GM18499 (cell line): Measurements from ENCODE around the gene LRRC4B.
"Not testable (repeated sequence)": the region's sequence is repeated elsewhere in the genome, so short reads cannot be mapped to it uniquely, and the experiment has no call there.

Experiments
- ATAC-seq: cut with Tn5 transposase; IDR thresholded peaks from one replicate; pipeline ENCODE4 v1.9.1; 2021; ENCODE audit warnings: moderate number of reproducible peaks; ENCODE audit not compliant: insufficient read depth, unreplicated experiment

The LRRC4B gene, protein sequence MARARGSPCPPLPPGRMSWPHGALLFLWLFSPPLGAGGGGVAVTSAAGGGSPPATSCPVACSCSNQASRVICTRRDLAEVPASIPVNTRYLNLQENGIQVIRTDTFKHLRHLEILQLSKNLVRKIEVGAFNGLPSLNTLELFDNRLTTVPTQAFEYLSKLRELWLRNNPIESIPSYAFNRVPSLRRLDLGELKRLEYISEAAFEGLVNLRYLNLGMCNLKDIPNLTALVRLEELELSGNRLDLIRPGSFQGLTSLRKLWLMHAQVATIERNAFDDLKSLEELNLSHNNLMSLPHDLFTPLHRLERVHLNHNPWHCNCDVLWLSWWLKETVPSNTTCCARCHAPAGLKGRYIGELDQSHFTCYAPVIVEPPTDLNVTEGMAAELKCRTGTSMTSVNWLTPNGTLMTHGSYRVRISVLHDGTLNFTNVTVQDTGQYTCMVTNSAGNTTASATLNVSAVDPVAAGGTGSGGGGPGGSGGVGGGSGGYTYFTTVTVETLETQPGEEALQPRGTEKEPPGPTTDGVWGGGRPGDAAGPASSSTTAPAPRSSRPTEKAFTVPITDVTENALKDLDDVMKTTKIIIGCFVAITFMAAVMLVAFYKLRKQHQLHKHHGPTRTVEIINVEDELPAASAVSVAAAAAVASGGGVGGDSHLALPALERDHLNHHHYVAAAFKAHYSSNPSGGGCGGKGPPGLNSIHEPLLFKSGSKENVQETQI

DNA sequence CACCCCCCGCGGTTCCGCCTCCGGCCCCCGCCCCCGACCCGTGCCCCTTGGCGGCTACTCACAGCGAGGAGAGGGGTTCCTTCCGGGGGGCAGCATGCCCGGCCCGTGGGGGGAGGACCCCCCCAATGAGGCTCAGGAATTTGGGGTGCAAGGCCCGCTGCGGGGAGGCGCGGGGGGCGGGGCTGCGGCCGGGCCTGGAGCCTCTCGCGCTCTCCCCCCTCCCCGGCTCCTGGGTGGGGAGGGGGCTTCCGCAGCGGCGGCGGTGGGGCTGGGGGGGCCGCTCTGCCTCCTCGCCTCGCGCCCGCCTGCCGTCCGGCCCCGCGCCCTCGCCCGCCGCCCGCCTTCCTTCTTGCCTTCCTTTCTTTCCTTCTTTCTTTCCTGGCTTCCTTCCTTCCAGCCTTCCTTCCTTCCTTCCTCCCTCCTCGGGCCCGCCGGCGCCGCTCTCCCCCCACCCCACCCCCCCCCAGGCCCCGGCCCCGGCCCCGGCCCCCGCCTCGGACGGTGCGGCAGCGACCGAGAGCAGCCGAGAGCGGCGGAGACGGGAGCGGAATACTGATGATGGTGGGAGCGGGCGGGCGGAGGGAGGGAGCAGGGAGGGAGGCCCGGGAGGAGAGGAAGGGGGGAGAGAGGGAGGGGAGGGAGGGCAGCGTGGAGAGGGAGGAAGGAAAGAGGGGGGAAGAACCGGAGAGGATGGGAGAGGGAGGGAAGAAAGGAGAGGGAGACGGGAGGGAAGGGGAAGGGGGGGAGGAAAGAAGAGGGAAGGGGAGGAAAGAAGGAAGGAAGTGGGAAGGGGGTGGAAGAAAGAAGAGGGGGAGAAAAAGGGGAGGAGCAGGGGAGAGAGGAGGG lies at the start of gene LRRC4B:
Gene LRRC4B (minus strand): TSS at position 554 of the 846 bp plus-strand sequence. CDS start 19,597 bp downstream, outside the sequence.
- ATAC-seq: no peak

DNA sequence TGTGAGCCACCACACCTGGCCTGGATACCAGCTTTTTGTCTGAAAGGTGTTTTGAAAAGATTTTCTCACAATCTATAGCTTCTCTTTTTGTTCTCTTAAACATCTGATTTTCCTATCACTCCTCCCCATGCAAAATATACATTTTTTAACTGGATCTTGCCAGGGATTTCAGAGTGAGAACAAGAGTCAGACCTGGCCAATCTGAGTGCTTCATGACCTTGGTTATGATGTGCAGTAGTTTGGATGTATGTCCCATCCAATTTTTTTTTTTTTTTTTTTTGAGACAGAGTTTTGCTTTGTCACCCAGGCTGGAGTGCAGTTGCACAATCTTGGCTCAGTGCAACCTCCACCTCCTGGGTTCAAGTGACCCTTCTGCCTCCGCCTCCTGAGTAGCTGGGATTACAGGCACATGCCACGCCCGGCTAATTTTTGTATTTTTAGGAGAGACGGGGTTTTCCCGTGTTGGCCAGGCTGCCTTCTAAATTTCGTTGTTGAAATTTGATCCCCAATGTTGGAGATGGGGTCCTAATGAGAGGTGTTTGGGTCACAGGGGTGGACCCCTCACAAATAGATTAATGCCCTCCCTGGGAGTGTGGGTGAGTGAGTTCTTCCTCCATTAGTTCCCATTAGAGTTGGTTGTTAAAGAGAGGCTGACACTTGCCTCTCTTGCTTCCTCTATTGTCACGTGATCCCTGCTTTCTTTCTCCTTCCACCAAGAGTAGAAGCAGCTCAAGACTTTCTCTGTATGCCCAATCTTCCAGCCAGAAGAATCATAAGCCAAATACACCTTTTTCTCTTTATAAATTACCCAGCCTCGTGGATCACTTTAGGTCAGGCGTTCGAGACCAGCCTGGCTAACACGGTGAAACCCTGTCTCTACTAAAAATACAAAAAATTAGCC lies 44.5 kb upstream of the LRRC4B start:
- not testable (repeated sequence) for ATAC-seq

DNA sequence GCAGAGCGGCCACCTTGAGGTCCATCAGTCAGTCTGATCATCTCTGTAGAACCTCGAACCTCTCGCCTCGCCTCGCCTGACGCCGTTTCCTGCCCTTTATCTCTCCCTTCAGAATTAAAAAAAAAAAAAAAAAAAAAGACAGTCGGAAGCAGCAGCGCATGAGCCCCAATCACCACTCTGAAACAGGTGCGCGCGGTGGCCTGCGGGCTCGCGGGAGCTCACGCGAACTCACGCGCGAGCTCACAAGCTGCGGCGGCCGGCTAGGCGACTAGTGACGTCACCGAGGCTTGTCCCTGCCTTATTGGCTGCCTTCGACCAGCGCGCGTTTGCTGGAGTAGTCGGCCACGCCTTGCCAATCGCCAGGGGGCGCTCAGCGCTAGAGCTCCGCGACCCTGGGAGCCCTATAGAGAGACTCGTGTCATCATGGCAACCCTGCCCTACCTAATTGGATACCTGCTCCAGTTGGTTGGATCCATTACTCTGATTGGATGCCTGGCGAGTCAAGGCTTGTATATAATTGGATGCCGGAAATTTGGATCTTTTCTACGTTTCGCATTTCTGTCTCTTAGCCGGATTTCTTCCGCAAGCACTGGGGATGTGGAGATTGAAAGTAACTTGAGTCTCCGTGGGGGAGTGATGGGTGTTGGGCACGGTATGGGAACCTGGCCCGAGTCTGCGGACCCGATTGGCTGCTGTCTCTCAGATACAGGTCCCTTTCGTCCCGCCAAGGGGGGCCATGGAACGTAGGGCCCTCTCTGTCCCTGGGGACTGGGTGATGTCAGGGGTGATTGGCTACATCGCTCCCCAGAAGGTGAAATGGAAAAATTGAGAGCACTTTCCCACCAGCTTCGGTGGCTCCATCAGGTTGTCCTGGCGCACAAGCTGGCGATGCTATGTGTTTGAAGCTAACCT lies 39.9 kb upstream of the LRRC4B start:
- ATAC-seq: no peak

DNA sequence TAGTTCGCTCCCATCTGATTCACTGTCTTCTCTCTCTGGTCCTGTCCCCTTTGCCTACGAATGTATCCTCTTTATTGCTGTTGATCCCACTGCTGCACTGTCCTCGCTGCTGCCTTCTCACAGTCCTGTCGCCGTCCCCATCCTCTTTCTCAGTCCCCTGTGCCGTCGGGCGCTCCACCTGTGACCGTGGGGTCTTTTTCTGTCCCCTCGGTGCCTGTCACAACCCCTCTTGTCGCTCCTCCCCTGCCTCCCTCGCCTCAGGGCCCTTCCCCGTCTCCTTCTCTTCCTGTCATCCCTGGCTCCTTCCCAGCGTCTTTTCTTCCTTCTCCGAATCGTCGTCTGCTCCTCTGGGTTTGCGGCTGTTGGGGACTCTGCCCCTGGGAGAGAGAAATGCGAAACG lies 39.2 kb upstream of the LRRC4B start:
- ATAC-seq: no peak

DNA sequence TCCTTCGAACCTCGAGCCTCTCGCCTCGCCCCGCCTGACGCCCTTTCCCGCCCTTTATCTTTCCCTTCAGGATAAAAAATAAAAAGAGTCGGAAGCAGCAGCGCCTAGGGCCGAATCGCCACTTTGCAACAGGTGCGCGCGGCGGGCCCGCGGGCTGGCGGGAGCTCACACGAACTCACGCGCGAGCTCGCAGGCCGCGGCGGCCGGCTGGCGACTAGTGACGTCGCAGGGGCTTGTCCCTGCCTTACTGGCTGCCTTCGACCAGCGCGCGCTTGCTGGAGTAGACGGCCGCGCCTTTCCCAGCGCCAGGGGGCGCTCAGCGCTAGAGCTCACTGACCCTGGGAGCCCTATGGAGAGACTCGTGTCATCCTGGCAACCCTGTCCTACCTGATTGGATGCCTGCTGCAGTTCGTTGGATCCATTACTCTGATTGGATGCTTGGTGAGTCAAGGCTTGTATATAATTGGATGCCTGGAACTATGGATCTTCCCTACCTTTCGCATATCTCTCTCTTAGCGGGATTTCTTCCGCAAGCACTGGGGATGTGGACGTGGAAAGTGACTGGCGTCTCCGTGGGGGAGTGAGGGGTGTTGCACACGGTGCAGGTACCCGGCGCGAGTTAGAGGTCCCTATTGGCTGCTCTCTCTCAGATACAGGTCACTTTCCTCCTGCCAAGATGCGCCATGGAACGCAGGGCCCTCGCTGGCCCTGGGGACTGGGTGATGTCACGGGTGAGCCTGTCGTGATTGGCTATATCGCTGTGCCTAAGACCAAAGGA lies 38.0 kb upstream of the LRRC4B start:
- not testable (repeated sequence) for ATAC-seq

DNA sequence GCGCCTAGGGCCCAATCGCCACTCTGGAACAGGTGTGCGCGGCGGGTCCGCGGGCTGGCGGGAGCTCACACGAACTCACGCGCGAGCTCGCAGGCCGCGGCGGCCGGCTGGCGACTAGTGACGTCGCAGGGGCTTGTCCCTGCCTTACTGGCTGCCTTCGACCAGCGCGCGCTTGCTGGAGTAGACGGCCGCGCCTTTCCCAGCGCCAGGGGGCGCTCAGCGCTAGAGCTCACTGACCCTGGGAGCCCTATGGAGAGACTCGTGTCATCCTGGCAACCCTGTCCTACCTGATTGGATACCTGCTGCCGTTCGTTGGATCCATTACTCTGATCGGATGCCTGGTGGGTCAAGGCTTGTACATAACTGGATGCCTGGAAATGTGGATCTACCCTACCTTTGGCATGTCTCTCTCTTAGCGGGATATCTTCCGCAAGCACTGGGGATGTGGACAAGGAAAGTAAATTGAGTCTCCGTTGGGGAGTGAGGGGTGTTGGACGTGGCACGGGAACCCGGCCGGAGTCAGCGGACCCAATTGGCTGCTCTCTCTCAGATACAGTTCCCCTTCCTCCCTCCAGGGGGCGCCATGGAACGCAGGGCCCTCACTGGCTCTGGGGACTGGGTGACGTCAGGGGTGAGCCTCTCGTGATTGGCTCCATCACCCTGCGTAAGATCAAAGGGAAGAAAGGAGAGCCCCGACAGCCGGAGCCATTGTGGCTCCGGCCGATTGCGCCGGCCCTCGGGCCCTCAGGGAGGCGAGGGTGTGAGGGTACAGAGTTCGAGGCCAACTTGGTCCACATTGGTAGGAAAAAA lies 36.2 kb upstream of the LRRC4B start:
- ATAC-seq: not testable (repeated sequence)

DNA sequence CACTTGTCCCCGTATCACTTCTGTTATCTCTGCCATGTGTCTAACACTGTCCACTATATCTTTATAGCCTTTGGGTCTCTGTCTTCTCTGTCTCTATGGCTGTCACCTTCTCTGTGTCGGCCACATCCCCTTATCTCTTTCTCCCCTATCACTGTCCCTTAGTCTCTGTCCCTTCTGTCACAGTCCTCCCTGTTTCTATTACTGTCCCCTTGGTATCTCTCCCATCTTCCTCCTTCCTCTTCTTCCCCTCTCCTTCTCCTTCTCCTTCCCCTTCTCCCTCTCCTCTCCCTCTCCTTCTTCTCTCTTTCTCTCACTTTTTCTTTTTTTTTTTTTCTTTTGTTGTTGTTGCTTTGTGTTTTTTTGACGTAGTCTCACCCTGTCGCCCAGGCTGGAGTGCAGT lies 34.7 kb upstream of the LRRC4B start:
- no peak for ATAC-seq

DNA sequence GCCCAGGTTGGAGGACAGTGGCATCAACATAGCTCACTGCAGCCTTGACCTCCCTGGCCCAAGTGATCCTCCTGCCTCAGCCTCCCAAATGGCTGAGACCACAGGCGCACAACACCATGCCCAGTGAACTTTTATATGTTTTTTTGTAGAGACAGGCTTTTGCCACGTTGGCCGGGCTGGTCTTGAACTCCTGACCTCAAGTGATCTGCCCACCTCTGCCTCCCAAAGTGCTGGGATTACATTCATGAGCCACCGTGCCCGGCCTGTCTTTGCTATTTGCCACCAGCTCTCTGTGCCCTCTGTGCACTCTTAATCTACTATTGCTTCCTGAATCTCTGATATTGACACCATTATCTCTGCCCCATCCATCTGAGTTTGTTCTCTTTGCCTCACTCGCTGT lies 34.3 kb upstream of the LRRC4B start:
- no peak for ATAC-seq

DNA sequence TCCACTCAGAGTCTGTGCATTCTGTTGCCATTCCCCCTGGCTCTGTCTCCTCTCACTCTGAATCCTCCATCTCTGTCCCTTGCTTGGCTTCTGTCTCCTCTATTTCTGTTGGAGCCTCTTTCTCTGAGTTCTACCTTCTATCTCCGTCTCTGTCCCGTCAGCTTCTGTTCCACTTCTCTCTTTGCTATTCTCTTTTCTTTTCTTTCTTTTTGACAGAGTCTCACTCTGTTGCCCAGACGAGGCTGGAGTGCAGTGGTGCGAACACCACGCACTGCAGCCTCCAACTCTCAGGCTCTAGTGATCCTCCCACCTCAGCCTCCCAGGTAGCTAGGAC lies 33.8 kb upstream of the LRRC4B start:
- ATAC-seq: no peak

DNA sequence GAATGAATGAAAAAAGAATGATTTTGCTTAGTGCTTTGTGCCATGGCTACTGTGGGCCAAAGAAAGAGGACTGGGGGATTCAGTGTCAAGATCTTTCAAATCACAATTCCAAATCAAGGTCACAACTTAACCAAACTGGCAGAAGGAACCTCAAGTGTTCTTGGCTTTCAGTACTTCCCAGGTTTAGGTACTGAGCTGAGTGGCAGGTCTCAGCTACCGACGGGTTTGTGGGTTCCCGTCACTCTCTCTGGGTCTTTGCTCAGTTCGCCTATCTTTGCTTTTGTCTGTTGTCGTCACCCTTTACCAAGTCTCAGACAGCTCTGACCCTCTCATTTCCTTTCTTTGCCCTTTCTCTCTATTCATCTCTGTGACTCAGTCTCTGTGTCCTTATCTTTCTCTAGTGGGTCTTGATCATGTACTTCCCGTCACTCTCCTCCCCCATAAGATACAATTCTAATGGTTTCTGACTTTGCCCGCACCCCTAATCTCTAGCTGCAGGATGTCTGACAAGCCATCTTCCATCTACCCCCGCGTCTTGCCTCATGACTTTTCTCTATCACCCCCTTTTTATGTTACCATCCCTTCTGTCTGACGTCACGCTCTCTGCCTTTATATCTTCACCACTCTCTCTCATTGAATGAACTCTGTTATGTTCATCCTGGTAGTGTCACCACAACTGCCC lies 33.3 kb upstream of the LRRC4B start:
- ATAC-seq: no peak

DNA sequence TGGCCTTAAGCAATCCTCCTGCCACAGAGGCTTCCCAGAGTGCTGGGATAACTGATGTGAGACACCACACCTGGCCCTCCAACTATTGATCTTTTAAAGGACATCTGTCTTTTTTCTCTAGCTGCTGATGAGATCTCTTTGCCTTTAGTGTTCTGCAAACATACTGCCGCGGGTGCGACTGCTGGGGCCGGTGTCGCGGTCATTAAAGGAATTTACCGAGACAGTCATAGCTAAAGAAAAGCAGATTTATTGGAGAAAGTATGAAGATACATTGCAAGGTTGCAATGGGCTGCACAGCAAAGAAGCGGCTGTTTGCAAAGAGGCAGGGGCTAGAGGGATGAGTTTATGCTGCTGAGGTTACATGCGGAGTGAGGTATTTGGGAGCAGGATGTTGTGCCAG lies 31.2 kb upstream of the LRRC4B start:
- no peak for ATAC-seq

DNA sequence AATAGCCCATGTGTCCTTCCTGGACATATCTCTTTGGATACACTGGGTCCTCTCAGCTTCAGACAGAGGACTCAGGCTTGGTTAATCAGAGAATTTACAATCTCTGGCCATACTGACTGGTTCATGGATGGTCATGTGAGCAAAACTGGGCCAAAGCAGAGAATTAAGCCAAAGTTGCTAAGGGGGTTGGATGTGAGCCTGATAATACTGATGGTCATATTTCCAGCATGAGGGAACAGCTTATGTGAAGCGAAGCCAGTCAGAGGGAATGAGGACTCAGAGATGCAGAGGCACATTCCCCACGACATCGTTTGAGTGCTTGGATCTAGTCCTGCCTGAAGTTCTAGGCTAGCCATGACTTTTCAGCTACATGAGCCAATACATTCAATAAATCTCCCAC lies 22.0 kb upstream of the LRRC4B start:
- no peak for ATAC-seq

DNA sequence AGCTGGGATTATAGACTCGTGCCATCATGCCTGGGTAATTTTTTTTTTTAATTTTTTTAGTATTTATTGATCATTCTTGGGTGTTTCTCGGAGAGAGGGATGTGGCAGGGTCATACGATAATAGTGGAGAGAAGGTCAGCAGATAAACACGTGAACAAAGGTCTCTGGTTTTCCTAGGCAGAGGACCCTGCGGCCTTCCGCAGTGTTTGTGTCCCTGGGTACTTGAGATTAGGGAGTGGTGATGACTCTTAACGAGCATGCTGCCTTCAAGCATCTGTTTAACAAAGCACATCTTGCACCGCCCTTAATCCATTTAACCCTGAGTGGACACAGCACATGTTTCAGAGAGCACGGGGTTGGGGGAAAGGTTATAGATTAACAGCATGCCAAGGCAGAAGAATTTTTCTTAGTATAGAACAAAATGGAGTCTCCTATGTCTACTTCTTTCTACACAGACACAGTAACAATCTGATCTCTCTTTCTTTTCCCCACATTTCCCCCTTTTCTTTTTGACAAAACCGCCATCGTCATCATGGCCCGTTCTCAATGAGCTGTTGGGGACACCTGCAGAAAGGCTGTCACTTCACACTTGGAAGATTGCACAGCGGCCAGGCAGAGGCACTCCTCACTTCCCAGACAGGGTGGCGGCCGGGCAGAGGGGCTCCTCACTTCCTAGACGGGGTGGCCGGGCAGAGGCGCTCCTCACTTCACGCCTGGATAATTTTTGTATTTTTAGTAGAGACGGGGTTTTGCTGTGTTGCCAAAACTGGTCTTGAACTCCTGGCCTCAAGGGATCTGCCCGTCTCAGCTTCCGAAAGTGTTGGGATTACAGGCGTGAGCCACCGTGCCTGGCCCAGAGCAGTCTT lies 13.8 kb upstream of the LRRC4B start:
- not testable (repeated sequence) for ATAC-seq

DNA sequence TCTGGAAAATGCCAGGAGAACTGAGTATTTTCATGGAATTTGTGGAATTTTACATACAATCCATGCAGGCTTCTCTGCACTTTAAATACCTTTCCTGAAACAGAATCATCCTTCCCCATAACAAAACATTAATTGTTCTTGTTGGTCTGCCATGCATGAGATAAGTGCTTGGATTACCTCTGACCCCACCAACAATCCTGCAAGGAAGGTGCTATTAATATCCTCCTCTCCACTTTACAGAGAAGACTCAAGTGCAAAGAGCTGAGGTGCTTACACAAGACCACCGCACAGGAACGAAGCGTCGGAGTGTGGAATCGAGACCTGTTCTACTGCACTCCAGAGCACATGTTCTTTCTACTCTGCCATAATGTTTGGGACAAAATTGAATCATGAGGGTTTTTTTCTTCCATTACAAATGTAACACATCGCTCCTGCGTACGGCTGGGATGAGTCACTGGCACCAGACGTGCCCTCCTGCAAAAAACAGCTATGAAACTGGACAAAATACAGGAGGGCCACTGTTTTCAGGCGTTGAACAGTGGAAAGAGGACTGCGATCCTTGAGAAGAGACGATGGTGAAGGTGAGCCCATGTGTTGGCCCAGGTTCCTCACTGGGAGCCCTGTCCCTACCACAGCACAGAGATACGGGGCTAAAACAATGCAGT lies 12.9 kb upstream of the LRRC4B start:
- no peak for ATAC-seq

DNA sequence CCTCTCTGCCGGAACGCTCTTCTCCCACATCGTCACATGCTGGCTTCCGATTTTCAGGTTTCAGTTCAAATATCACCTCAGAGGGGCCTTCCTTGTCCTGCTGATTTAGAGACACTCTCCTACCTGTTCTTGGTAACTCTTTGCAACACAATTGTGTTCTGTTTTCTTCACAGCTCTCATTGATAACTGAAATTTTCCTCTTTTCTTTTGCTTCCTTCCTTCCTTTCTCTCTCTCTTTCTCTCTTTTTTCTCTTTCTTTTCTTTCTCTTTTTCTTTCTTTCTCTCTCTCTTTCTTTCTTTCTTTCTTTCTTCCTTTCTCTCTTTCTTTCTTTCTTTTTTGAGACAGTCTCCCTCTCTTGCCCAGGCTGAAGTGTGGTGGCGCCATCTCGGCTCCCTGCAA lies 12.0 kb upstream of the LRRC4B start:
- ATAC-seq: no peak
